ENCODE measurements around the gene FIBCD1. TPM values are rescaled to one million over a fixed set of nuclear protein-coding genes. Genes with fewer than 3 reads are reported as not detected.

The FIBCD1 gene
- total RNA-seq, 4 donors from 2014 or later: 3.3 TPM; not detected in 3

DNA sequence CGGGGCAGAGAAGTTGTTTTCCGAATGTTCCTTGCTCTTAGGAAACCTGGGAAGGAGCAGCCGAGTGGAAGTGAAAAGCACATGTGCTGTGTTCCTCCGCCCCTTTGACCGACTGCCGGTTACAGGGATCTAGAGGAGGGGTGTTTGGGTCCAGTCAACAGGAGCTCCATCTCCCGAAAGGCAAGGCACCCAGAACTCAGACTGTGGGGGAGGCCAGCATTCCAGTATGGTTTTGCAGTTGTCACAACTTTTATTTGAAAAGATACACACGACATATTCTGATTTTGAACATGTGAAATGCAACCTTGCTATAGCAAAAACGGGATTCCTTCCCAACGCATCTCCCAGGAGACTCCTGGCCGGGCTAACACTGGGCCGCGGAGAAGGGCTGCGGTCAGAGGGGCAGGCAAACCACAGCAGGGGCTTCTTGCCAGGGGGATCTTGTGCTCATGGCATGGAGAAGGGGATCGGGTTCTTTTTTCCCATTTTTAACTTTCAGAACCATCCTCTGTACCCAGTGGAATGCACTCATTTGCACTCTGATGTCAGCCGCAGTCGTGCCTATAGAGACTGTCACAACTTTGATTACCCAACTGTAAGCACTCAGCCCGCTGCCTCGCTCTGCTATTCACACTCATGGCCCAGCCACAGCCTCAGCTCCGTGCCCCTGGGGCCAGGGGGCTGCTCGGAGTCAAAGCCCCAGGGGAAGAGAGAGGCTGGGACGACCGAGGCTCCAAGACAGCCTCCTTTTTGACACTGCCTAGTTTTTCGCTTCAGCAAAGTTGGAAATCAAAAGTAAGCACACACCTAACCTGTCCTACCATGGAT lies 46.4 kb downstream of the FIBCD1 start:
- H3K36me3 ChIP-seq: peaks cover 0 to 37% (median 0%) of the 10 kb centered on the region in 3 donors
- TF ChIP-seq POLR2A (IDR thresholded peaks at IDR 0.05): no peak
- no peak for TF ChIP-seq CTCF (IDR thresholded peaks at IDR 0.05)
- H3K27ac ChIP-seq: no peak overlapping the region
- no peaks in the 10 kb centered on the region for H3K9me3 ChIP-seq
- no peaks in the 10 kb centered on the region for H3K4me1 ChIP-seq
- H3K4me3 ChIP-seq: no peak overlapping the region
- no peaks in the 10 kb centered on the region for H3K27me3 ChIP-seq
- no peak for DNase-seq

GRCh38 chr9:130891688-130892476 lies 47.2 kb downstream of the FIBCD1 start:
- Histone ChIP-seq H3K36me3 (peaks cover 0 to 45% (median 0%) of the 10 kb centered on the region in 3 donors), H3K27me3 (no peaks in the 10 kb centered on the region), H3K27ac (no peak overlapping the region), H3K9me3 (no peaks in the 10 kb centered on the region), H3K4me3 (no peak overlapping the region), H3K4me1 (no peaks in the 10 kb centered on the region)
- DNase-seq: no peak
- TF ChIP-seq POLR2A (IDR thresholded peaks at IDR 0.05) (no peak), CTCF (IDR thresholded peaks at IDR 0.05) (no peak)

- no peak for DNase-seq
- no peaks in the 10 kb centered on the region for H3K9me3 ChIP-seq
- no peaks in the 10 kb centered on the region for H3K4me1 ChIP-seq
- no peak overlapping the region for H3K27ac ChIP-seq
- H3K4me3 ChIP-seq: no peak overlapping the region
- H3K36me3 ChIP-seq: peaks cover 0 to 53% (median 0%) of the 10 kb centered on the region in 3 donors
- H3K27me3 ChIP-seq: no peaks in the 10 kb centered on the region
- TF ChIP-seq POLR2A (IDR thresholded peaks at IDR 0.05) (no peak), CTCF (IDR thresholded peaks at IDR 0.05) (no peak)
These were observed 48.0 kb downstream of the FIBCD1 start for GRCh38 chr9:130890870-130891687.

- Histone ChIP-seq H3K27me3 (no peaks in the 10 kb centered on the region), H3K27ac (no peak overlapping the region), H3K4me3 (no peak overlapping the region), H3K9me3 (no peaks in the 10 kb centered on the region), H3K4me1 (no peaks in the 10 kb centered on the region), H3K36me3 (peaks cover 0 to 63% (median 0%) of the 10 kb centered on the region in 3 donors)
- DNase-seq: no peak
- TF ChIP-seq CTCF (IDR thresholded peaks at IDR 0.05) (no peak), POLR2A (IDR thresholded peaks at IDR 0.05) (no peak)
These were observed 48.9 kb downstream of the FIBCD1 start for GRCh38 chr9:130890124-130890523.

DNA sequence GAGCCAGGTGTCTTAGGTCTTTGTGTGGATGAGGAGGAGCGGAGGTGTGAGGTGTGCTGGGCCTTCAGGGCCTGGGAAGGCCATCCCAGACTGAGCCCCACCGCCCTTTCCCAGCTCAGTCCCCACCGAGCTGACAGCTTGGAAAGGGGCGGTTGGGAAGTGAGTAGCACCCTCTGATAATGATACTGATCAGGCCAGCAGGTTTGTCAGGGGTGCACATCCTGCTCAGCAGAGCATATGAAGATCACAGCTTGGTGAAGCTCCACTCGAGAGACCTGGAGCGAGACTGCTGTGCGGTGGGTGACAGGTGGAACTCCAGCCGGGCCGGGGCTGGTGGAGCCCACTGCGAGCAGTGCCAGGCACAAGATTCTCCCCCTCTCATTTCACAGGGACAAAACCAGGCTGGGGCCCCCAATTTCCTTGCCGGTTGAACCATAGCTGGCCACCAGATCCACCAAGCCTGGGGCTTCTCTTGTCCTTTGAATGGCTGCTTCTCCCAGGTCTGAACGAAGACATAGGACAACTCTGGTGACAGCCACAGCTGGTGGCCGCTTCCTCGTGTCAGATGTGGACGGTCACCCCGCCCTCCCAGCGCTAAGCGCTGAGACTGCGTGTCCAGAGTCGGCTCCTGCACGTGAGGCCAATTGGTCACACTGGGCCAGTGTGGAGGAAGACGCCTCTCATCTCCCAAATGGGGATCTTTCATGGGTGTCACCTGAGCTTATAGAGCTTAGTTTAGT lies 50.7 kb downstream of the FIBCD1 start:
- H3K4me3 ChIP-seq: no peak overlapping the region
- H3K36me3 ChIP-seq: peaks cover 0 to 81% (median 0%) of the 10 kb centered on the region in 3 donors
- H3K27ac ChIP-seq: no peak overlapping the region
- no peaks in the 10 kb centered on the region for H3K9me3 ChIP-seq
- DNase-seq: no peak
- no peaks in the 10 kb centered on the region for H3K27me3 ChIP-seq
- no peaks in the 10 kb centered on the region for H3K4me1 ChIP-seq
- TF ChIP-seq CTCF (IDR thresholded peaks at IDR 0.05) (no peak), POLR2A (IDR thresholded peaks at IDR 0.05) (no peak)
